AG09319 (cell line): ENCODE results near the gene CCSER2.
"Not testable (repeated sequence)": the region's sequence is repeated elsewhere in the genome, so short reads cannot be mapped to it uniquely, and the experiment has no call there.

ENCODE experiments used
- DNase-seq: peaks from one replicate; pipeline ENCODE4 v3.0.0-alpha.2; 2010; ENCODE audit warnings: low read depth; ENCODE audit errors: extremely low read depth
- TF ChIP-seq, protein P1 (sequence below): IDR thresholded peaks from 2 replicates; pipeline ENCODE4 v1.5.1; 2011; ENCODE audit warnings: low read depth, mild to moderate bottlenecking, inconsistent platforms, low read length, moderate library complexity

The CCSER2 gene

DNA sequence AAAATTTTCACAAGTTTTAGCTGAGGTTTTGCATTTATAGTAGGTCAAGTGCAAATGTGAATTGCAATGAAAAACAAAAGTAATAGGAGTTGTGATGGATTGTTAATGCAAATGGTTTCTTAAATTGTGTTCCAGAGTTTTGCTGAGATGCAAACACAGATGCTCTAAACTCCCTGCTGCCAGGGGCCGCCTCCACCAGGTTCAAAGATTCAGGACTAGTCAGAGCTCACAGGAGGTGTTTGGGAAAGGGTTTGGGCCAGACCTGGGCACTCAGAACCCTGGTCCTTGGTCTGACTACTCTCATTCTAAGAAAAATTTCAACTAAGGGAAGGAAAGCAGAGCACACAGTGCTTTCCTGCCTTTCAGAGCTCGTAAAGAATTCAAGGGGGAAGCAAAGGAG is 193.1 kb downstream of the CCSER2 start:
- TF ChIP-seq, protein P1, sequence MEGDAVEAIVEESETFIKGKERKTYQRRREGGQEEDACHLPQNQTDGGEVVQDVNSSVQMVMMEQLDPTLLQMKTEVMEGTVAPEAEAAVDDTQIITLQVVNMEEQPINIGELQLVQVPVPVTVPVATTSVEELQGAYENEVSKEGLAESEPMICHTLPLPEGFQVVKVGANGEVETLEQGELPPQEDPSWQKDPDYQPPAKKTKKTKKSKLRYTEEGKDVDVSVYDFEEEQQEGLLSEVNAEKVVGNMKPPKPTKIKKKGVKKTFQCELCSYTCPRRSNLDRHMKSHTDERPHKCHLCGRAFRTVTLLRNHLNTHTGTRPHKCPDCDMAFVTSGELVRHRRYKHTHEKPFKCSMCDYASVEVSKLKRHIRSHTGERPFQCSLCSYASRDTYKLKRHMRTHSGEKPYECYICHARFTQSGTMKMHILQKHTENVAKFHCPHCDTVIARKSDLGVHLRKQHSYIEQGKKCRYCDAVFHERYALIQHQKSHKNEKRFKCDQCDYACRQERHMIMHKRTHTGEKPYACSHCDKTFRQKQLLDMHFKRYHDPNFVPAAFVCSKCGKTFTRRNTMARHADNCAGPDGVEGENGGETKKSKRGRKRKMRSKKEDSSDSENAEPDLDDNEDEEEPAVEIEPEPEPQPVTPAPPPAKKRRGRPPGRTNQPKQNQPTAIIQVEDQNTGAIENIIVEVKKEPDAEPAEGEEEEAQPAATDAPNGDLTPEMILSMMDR: no peak
- no peak for DNase-seq

DNA sequence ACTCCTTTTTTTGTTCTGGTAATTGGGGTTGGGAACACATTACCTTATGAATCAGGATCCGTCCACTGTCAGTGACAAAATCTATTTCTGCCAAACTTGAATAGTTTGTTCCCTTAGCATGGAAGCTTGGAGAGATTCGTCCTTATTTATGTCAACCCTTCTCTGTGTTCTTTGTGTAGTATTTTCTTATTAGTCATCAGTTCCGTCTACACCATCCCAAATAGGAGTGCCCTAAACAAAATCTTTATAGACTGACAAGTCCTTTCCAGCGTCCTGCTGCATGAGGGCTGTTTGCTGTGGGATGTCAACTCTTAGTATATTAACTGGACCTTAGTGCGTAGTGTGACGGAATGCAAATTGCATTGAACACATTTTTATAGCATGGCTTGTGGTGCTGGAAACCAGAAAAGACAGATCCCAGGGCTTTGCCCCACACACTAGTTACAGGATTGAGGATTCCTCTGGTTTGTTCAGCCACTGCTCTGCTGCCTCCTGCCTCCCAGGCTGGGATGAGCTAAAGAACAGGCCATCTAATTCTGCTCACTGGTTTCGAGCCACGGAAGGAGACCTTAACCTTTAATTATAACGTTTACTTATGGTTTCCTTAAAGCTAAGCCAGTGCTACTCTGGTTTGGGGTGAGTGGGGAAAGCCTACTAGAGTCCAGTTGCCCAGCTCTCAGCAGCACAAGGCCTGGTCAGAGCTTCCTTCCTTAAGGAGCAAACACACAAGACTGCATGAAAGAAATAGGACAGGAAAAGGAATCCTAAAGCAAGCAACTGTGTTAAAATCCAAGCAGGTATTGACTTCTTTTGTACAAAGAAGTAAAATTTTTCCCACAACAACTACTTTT is 194.4 kb downstream of the CCSER2 start:
- TF ChIP-seq, protein P1: no peak
- no peak for DNase-seq

DNA sequence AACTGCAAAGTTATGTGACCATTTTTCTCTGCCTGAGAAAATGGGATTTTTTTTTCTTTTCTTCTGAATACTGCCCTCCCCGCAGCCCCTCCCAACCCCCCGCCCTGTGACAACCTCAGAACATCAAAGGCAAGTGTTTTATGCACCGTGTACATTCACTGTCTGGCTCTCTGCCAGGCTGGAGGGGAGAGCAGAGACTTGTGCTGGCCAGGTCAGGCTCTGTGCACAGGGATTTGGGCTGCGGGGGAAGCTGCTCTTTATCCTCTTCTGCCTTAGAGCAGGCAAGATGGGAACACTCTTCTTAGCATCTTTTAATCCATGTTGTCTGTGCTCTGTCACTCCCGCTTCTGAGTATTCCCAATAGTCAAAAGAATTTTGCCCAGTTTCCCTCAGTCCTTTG is 195.1 kb downstream of the CCSER2 start:
- DNase-seq: no peak
- TF ChIP-seq, protein P1: no peak

DNA sequence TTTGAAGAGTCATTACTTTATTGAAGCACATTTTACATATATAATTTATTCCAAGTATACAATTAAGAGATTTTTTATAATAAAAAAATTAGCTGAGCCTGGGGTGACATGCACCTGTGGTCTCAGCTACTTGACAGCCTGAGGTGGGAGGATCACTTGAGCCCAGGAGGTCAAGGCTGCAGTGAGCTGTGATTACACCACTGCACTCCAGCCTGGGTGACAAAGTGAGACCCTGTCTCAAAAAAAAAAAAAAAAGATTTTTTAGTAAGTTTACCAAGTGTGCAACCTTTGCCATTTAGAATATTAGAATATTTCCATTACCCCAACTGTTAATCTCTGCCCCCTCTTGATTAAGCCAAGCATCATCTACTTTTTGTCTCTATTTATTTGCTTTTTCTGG is 196.0 kb downstream of the CCSER2 start:
- DNase-seq: no peak
- TF ChIP-seq, protein P1: no peak

DNA sequence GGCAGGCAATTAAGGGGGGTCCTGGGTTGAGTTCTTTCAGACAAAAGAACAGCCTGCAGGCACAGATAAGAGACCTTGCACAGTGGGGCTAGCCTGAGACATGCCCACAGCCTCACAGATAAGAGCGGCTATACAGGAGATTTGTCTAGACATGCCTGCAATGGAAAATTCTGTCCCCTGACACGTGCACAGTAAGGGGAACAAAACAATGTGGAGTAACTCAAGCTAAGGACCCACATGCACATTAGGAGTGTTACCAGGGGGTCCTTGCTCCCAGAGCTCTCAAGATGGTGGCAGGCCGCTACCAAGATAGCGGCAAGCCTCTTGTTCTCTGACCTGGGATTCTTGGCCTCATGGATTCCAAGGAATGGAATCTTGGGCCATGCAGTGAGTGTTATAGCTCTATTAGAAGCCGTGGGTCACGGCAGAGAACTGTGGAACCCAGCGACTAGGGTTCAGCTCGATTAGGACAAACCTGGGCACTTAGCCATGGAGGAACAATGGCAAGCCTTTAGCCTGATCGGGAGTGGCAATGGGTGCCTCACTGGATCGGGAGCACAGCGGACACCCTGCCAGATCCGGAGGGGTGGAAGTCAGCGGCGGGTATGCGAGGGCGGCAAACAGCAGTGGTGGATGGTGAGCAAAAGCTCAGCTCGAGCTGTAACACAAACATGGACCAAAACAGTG is 196.9 kb downstream of the CCSER2 start:
- TF ChIP-seq, protein P1: no peak
- DNase-seq: no peak

DNA sequence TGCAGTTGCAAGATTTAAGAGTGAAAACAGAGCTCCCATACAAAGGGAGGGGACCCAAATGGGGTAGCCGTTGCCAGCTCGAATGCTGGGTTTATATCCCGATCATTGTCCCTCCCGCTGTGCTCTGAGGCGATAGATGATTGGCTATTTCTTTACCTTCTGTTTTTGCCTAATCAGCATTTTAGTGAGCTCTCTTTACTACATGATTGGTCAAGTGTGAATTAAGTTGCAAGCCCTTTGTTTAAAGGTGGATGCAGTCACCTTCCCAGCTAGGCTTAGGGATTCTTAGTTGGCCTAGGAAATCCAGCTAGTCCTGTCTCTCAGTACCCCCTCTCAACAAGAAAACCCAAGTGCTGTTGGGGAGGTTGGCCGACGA is 197.4 kb downstream of the CCSER2 start:
- DNase-seq: not testable (repeated sequence)

DNA sequence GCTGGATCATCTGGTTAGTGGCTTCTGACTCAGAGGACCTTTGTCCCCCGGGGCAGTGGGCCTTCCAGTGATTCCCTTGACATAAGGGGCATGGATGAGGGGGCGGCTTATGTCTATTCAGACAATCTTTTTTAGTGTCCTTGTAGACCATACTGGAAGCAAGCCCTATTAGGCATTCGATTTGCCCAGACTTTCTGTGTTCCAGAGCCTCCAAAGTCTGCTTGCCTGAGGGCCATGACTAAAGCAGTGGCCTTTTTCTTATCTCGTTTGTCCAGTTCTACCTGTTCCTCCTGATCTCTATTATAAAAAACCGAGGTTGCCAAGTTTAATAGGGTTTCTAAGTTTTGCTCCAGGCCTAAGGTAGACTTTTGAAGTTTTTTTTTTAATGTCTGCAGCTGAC is 199.0 kb downstream of the CCSER2 start:
- DNase-seq: not testable (repeated sequence)

DNA sequence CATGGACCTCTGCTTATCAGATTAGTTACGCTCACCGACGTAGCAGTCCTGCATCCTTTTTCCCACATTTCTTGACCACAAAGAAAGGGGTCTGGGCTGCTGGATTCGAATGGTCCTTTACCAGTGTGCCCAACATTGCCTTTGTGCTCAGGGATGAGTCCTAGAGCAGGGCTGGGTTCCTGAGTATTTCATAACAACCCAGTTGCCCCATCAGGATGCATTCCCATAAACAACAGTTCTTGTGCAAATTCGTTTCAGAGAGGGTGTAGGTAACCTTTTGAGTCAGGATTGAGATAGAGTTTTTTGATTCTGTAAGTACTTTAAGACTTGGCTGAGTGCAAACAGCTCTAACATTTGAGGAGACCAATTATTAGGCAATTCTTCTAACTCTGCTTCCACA is 200.1 kb downstream of the CCSER2 start:
- not testable (repeated sequence) for DNase-seq
